Naive thymus-derived CD8-positive, alpha-beta T cell (primary cell): ENCODE data around the gene POLR3E. TPM values are rescaled to one million over a fixed set of nuclear protein-coding genes. Genes with fewer than 3 reads are reported as not detected.
"Not testable (repeated sequence)": the region's sequence is repeated elsewhere in the genome, so short reads cannot be mapped to it uniquely, and the experiment has no call there.

Experiments
- ATAC-seq, 2 donors: fragments of 150-1000 bp; cut with Tn5 transposase in 1 of 2; sonication (Bioruptor Pico), chemical (Tn5 transposase) in 1 of 2; 1 replicate in 1 of 2; 2 replicates in 1 of 2; pipeline ENCODE4 v1.10.0; 2021; ENCODE audit warnings: mild to moderate bottlenecking in 2 of 2, moderate library complexity in 2 of 2
- POLR2A ChIA-PET: fragments of 350-600 bp; sonication (Branson Sonifier 250); formaldehyde crosslinking; loops from one replicate; lab custom pipeline; 2021; ENCODE audit warnings: antibody characterized with exemption; lab: Charles Lee
- DNase-seq, 10 donors: peaks; one replicate each; pipeline versions ENCODE4 v3.0.0 to v3.0.0-alpha.2; 2020 to 2022
- H3K27ac Mint-ChIP-seq, 10 donors: one replicate each; pipeline ENCODE4 v1.8.0; 2020 to 2022; ENCODE audit warnings: mild to moderate bottlenecking in 10 of 10, mixed read lengths in 10 of 10, moderate library complexity in 4 of 10, inconsistent platforms in 1 of 10
- H3K27me3 Mint-ChIP-seq, 5 donors: one replicate each; pipeline ENCODE4 v1.8.0; 2021 to 2022; ENCODE audit warnings: mixed read lengths in 5 of 5
- H3K36me3 Mint-ChIP-seq, 3 donors: one replicate each; pipeline ENCODE4 v1.8.0; 2020 to 2022; ENCODE audit warnings: mixed read lengths in 3 of 3, mild to moderate bottlenecking in 2 of 3, inconsistent platforms in 1 of 3
- H3K4me1 Mint-ChIP-seq, 4 donors: one replicate each; pipeline ENCODE4 v1.8.0; 2021 to 2022; ENCODE audit warnings: mixed read lengths in 4 of 4
- H3K4me3 Mint-ChIP-seq, 10 donors: one replicate each; pipeline ENCODE4 v1.8.0; 2020 to 2022; ENCODE audit warnings: mild to moderate bottlenecking in 10 of 10, mixed read lengths in 10 of 10, moderate library complexity in 6 of 10, inconsistent platforms in 1 of 10
- H3K9me3 Mint-ChIP-seq, 9 donors: one replicate each; pipeline ENCODE4 v1.8.0; 2020 to 2022; ENCODE audit warnings: mixed read lengths in 9 of 9, mild to moderate bottlenecking in 3 of 9, inconsistent platforms in 1 of 9, moderate library complexity in 1 of 9
- polyA plus RNA-seq, 3 donors: library from polyadenylated mRNA; unstranded; fragments of 300-500 nt; fragmentation: Illumina TruSeq; gene quantifications; one replicate each; pipeline ENCODE4 v1.2.3, GENCODE V29; 2021
- total RNA-seq, 8 experiments: library from RNA in 2 of 8; stranded (reverse) in 2 of 8; gene quantifications; one replicate each; pipeline ENCODE4 v1.2.3 and lab custom pipeline; 2021 to 2026

POLR3E gene
- total and polyA plus RNA-seq, 5 experiments from 2014 or later: 11.1 to 110 (median 13.9) TPM

DNA sequence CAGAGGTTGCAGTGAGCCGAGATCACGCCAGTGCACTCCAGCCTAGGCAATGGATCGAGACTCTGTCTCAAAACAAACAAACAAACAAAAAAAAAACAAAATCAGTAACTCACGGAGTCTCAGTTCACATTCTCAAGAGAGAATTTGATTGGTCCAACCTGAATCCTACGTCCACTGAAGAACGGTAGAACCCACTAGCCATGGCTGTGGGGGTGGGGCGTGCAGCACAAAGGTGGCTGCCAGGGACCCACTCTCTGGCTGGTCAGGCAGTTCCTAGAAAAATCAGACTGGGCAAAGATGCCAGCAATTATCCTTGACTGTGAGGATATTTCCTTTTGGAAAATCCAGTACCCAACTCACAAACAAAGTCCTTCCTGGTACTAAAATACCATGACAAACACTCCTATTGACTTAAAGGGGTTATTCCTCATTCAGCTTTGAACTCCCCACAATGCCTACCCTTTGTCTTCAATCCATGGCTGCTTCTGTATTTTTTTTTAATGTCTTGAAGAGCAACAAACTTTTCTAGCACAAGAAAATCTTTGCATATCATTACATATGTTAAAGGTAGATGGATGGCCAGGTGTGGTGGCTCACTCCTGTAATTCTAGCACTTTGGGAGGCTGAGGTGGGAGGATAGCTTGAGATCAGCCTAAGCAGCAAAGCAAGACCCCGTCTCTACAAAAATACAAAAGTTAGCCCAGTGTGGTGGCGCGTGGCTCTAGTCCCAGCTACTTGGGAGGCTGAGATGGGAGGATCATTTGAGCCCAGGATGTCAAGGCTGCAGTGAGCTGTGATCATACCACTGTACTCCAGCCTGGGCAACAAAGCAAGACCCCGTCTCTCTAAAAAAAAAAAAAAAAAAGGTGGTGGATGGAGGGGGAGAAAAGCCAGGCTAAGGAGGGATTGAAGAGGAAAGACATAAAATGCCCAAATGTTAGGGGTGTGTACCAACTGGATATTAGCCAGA lies 3.8 kb upstream of the POLR3E start:
- Mint-ChIP-seq H3K4me3 (no peak overlapping the region), H3K27me3 (peaks cover 0 to 4% (median 0%) of the 10 kb centered on the region in 5 donors), H3K36me3 (peaks cover 0 to 4% (median 2%) of the 10 kb centered on the region in 3 donors), H3K4me1 (peaks cover 10 to 23% (median 13%) of the 10 kb centered on the region in 4 donors), H3K27ac (no peak overlapping the region), H3K9me3 (peaks cover 0 to 6% (median 0%) of the 10 kb centered on the region in 9 donors)
- POLR2A ChIA-PET: no interaction called here
- ATAC-seq (no peak), DNase-seq (no peak)

DNA sequence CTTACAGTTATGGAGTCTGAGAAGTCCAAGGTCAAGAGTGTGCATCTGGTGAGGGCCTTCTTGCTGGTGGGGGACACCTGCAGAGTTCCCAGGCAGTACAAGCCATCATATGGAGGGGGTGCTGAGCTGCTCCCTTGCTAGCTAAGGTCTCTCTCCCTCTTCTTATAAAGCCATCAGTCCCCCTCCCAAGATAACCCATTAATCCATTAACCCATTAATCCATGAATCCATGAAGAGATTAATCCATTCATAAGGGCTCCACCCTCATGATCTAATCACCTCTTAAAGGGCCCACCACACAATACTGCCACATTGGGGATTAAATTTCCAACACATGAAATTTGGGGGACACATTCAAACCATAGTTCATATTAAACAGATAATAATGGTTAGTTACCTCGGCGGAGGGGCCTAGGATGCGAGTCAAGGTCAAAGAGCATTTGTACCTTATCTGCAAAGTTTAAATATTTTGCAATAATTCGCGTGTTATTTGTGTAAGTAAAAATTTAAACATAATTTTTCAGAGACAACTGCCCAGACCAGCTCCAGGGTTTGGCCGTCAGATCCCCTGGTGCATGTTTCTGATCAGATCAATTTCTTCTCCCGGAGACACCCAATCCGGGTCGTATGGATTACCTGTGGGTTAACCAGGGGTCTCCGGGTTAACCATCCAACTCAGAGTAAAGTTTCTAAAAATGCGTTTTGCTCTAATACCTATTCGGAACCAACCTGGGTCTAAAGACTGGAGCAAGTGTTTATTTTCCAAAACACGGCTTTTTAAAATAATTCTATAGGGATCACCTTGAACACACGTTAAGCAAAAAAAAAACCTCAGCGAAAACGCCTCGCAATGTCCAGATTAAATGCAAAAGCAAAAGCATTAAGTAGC lies 740 bp upstream of the POLR3E start:
- POLR2A ChIA-PET: interaction anchor here (0.6 to 6.0 kb wide), 11 partner anchors 56 to 303 kb away, joined by 3 to 147 read pairs (median 7); partner anchors contain the start of genes EEF2K, MOSMO and PDZD9
- peaks cover 29 to 51% (median 41%) of the 10 kb centered on the region in 4 donors for H3K4me1 Mint-ChIP-seq
- peaks cover 0 to 7% (median 0%) of the 10 kb centered on the region in 9 donors for H3K9me3 Mint-ChIP-seq
- H3K27ac Mint-ChIP-seq: peak overlapping the region; percentile 94 to 100 (median 100)
- H3K36me3 Mint-ChIP-seq: peaks cover 0 to 24% (median 2%) of the 10 kb centered on the region in 3 donors
- DNase-seq (no peak), ATAC-seq (peak in 1 of 2 donors; percentile 0)
- H3K4me3 Mint-ChIP-seq: peak overlapping the region; percentile 86 to 99 (median 96)
- H3K27me3 Mint-ChIP-seq: peaks cover 0 to 4% (median 0%) of the 10 kb centered on the region in 5 donors

DNA sequence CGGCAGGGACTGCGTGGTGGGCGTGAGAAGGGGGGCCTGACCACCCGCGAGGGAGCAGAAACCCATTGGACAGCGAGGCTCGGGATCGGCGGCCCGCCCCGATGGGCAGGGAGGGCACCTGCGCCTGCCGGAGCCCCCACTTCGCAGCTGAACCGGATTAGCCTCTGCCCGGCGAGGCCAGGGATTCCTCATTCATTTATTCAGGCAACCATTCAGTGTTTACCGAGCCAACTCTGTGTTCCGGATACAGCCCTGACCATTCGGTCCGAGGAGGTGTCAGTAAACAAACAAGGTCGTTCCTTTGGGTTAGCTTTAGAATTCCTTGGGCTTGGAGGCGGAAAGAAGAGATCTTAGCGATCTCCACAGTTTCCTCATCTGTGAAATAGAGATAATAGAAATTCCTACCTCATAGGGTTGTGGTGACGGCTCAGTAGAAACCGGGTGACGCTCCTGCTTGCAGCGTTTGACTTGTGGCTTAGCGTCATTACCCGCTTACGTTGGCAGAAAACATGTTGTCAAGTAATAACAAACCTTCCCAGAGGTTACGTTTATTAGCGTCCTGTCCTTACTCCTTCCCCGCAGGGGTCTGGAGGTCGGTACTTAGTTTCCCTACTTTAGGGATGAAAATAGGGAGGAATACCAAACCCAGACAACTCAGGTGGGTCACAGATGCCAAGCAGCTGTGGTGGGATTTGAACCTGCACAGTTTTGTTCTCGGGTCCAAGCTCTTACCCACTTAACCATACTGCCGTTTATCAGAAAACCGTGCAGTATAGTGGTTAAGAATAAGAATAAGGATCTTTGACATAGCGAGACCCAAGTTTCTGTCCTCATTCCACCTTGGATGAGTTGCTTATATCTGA lies 893 bp downstream of the POLR3E start:
- peak; percentile 43 to 90 (median 83) for DNase-seq
- peaks cover 0 to 38% (median 2%) of the 10 kb centered on the region in 3 donors for H3K36me3 Mint-ChIP-seq
- H3K4me3 Mint-ChIP-seq: peak overlapping the region; percentile 86 to 99 (median 96)
- ATAC-seq: peak; percentile 34 to 64
- POLR2A ChIA-PET: interaction anchor here (0.5 to 6.0 kb wide), 13 partner anchors 10 to 644 kb away, joined by 3 to 147 read pairs (median 5); partner anchors contain the start of genes EEF2K, MOSMO, PDZD9 and UQCRC2
- peaks cover 0 to 4% (median 0%) of the 10 kb centered on the region in 5 donors for H3K27me3 Mint-ChIP-seq
- H3K4me1 Mint-ChIP-seq: peaks cover 39 to 64% (median 50%) of the 10 kb centered on the region in 4 donors
- H3K27ac Mint-ChIP-seq: peak overlapping the region; percentile 94 to 100 (median 100)
- peaks cover 0 to 7% (median 0%) of the 10 kb centered on the region in 9 donors for H3K9me3 Mint-ChIP-seq

DNA sequence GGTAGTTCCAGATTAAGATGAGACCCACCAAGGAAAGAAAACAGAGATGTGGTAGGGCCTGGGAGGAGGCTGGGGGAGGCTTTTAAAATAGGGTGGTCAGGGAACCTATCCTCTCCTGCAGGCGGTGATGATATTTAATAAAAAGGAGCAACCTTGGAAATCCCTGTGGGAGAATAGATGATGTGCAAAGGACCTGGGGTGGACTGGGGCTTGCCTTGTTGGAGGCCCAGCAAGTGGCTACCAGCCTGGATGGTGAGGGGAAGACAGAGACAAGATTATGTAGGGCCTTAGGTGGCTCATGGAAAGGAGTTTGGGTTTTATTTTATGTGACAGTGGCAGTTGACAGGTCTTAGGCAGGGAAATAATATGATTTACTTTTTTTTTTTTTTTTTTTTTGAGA lies 1.8 kb downstream of the POLR3E start:
- H3K4me3 Mint-ChIP-seq: peak overlapping the region in 9 of 10 donors; percentile 92 to 99 (median 97)
- no peak for ATAC-seq
- POLR2A ChIA-PET: interaction anchor here (1.2 to 6.0 kb wide), 6 partner anchors 9 to 346 kb away, joined by 3 to 147 read pairs (median 4); partner anchors contain the start of genes EEF2K, MOSMO and UQCRC2
- peaks cover 0 to 48% (median 4%) of the 10 kb centered on the region in 3 donors for H3K36me3 Mint-ChIP-seq
- no peak for DNase-seq
- peaks cover 0 to 4% (median 0%) of the 10 kb centered on the region in 5 donors for H3K27me3 Mint-ChIP-seq
- H3K9me3 Mint-ChIP-seq: peaks cover 0 to 7% (median 0%) of the 10 kb centered on the region in 9 donors
- H3K4me1 Mint-ChIP-seq: peaks cover 42 to 68% (median 53%) of the 10 kb centered on the region in 4 donors
- peak overlapping the region; percentile 94 to 100 (median 100) for H3K27ac Mint-ChIP-seq

DNA sequence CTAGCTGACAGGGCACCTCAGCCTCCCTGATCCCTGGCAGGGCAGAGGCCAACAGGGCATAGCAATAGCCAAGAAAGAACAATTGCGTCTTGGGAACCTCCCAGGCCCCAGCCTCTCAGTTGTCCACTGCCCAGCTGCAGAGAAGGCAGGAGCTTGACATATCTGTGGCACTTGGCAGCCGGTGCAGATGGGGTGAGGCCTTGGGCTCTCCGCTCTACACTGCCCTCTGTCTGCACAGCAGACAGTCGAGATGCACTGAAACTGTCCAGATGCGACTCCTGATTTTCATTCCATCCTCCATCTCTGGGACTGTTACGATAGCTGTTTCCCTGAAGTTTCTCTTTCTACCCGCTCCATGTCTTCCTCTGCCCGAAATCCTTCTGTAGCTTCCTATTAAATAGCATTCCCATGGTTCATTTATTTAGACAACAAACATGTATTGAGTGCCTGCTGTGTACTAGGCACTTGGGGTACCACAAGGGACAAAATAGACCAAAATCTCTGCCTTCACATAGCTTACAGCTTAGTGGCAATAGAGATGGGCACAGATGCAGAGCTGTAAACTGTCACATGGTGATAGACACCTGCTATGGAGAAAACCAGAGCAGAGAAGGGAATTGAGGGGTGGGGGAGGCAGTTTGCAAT lies 3.3 kb downstream of the POLR3E start:
- POLR2A ChIA-PET: interaction anchor here (0.6 to 6.0 kb wide), 4 partner anchors 56 to 108 kb away, joined by 3 to 147 read pairs (median 4); no protein-coding TSS in a partner anchor
- Mint-ChIP-seq H3K4me3 (peak overlapping the region; percentile 6 to 78 (median 50)), H3K27ac (peak overlapping the region; percentile 57 to 100 (median 96)), H3K27me3 (peaks cover 0 to 4% (median 0%) of the 10 kb centered on the region in 5 donors), H3K36me3 (peaks cover 0 to 62% (median 6%) of the 10 kb centered on the region in 3 donors), H3K4me1 (peaks cover 48 to 81% (median 56%) of the 10 kb centered on the region in 4 donors), H3K9me3 (peaks cover 0 to 7% (median 0%) of the 10 kb centered on the region in 9 donors)
- DNase-seq: peak in 6 of 10 donors; percentile 17 to 45 (median 37)
- ATAC-seq: no peak

DNA sequence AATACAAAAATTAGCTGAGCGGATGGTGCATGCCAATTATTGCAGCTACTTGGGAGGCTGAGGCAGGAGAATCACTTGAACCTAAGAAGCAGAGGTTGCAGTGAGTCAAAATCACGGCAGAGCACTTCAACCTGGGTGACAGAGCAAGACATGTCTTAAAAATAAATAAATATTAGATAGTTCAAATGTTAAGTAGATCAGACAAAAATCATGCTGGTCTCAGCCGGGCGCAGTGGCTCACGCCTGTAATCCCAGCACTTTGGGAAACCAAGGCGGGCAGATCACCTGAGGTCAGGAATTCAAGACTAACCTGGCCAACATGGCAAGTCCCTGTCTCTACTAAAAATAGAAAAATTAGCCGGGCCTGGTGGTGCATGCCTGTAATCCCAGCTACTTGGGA lies 4.2 kb downstream of the POLR3E start:
- not testable (repeated sequence) for H3K9me3 Mint-ChIP-seq, H3K27me3 Mint-ChIP-seq, ATAC-seq, H3K4me3 Mint-ChIP-seq, DNase-seq
- Mint-ChIP-seq H3K36me3 (peaks cover 0 to 70% (median 6%) of the 10 kb centered on the region in 3 donors), H3K27ac (peak overlapping the region in 4 of 10 donors; percentile 14 to 100 (median 79)), H3K4me1 (peaks cover 45 to 76% (median 53%) of the 10 kb centered on the region in 4 donors)
- POLR2A ChIA-PET: interaction anchor here (0.7 to 6.0 kb wide), 2 partner anchors 89 to 109 kb away, joined by 3 to 147 read pairs; no protein-coding TSS in a partner anchor

DNA sequence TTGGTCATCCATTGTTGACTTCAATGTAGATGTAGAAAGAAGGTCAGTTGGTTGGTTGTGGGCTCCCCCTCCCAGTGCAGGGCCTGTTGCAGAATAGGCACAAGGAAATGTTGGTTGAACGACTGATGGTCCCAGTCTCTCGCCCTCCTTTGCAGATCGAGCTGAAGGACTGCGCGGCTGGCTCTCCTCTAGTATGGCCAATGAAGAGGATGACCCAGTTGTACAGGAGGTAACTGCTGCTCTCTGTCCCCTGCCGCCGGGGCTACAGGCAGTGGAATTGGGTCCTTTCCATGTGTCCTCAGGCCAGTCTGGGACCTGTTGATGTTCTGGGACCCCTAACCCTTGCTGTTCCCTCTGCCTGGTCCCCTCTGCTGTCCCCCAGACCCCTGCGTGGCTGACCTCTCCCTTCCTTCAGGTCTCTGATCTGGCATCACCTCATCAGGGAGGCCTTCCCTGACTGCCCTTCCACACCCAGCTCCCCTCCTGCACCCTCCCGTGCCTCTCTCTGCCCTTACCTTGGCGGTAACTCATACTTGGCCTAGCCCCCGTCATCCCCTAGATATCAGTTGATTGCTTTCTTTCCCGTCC lies 5.7 kb downstream of the POLR3E start:
- H3K36me3 Mint-ChIP-seq: peaks cover 0 to 78% (median 4%) of the 10 kb centered on the region in 3 donors
- POLR2A ChIA-PET: interaction anchor here (0.7 kb wide), 1 partner anchor 146 kb away, joined by 3 read pairs; no protein-coding TSS in a partner anchor
- peaks cover 0 to 3% (median 0%) of the 10 kb centered on the region in 9 donors for H3K9me3 Mint-ChIP-seq
- ATAC-seq (no peak), DNase-seq (no peak)
- peaks cover 40 to 63% (median 48%) of the 10 kb centered on the region in 4 donors for H3K4me1 Mint-ChIP-seq
- H3K4me3 Mint-ChIP-seq: no peak overlapping the region
- H3K27me3 Mint-ChIP-seq: no peaks in the 10 kb centered on the region
- peak overlapping the region in 5 of 10 donors; percentile 21 to 91 (median 53) for H3K27ac Mint-ChIP-seq

DNA sequence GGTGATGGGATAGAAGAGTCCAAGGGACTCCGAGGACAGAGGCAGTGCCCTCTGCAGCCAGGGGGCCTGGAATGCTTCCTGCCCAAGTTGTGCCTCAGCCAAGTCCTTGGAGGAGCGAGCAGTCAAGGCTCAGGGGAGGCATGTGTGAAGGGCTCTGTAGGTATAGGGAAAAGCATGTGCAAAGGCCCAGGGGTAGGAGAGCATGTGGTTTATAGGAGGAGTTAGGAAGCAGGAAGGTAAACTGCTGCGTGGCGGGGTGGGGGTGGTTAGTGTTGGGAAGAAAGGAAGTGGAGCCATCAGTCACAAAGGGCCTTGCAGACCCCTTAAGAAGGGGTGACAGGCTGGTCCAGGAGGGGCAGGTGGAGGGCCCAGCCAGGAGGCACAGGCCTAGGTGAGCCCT lies 7.2 kb downstream of the POLR3E start:
- Mint-ChIP-seq H3K27ac (peak overlapping the region in 1 of 10 donors; percentile 91), H3K36me3 (peaks cover 0 to 85% (median 4%) of the 10 kb centered on the region in 3 donors), H3K27me3 (no peaks in the 10 kb centered on the region), H3K4me3 (no peak overlapping the region), H3K4me1 (peaks cover 30 to 48% (median 38%) of the 10 kb centered on the region in 4 donors), H3K9me3 (no peaks in the 10 kb centered on the region)
- ATAC-seq (no peak), DNase-seq (no peak)
- POLR2A ChIA-PET: no interaction called here

DNA sequence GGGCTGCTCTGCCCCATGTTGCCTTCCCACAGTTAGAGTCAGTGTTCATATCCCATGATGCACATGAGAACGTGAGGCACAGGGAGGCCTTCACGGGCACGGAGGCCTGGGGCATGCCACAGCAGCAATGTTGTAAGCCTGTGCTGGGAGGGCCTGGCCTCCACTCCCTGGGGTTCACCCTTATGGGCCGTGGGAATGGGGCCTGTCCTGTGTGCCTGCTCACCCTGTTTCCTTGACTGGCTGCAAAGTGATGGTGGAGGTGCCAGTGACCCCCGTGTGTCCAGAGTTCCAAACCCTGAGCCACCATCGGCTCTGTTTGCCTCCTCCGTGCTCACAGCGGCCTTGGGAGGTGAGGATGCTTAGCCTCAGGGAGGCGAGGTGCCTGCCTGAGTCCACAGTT lies 9.6 kb downstream of the POLR3E start:
- no peak for ATAC-seq
- DNase-seq: no peak

DNA sequence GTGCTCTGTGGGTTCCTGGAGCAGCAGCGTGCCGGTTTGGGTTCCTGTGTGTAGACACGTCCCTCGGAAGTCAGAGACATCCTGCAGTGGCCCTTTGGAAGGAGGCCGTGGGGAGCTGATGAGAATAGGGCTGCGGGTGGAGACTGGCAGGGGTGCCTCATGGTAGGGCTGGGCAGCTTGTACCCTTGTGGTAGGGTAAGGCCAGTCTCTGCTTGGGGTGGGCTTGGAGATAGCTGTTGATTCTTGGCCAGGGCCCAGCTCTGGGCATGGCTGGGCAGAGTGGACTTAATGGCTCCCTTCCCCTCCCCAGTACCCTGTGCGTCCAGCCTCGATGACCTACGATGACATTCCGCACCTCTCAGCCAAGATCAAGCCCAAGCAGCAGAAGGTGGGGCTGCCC lies 10.6 kb downstream of the POLR3E start:
- peak overlapping the region in 2 of 10 donors; percentile 3 to 48 for H3K4me3 Mint-ChIP-seq
- DNase-seq: no peak
- no peaks in the 10 kb centered on the region for H3K9me3 Mint-ChIP-seq
- H3K27ac Mint-ChIP-seq: peak overlapping the region in 5 of 10 donors; percentile 38 to 89 (median 51)
- H3K27me3 Mint-ChIP-seq: no peaks in the 10 kb centered on the region
- peaks cover 0 to 86% (median 11%) of the 10 kb centered on the region in 3 donors for H3K36me3 Mint-ChIP-seq
- POLR2A ChIA-PET: interaction anchor here (1.3 kb wide), 1 partner anchor 9 kb away, joined by 4 read pairs; no protein-coding TSS in a partner anchor
- ATAC-seq: no peak
- peaks cover 3 to 20% (median 13%) of the 10 kb centered on the region in 4 donors for H3K4me1 Mint-ChIP-seq

More for the DNA sequence above, 9.6 kb downstream of the POLR3E start:
- no peaks in the 10 kb centered on the region for H3K9me3 Mint-ChIP-seq
- POLR2A ChIA-PET: no interaction called here
- no peaks in the 10 kb centered on the region for H3K27me3 Mint-ChIP-seq
- H3K27ac Mint-ChIP-seq: no peak overlapping the region
- H3K36me3 Mint-ChIP-seq: peaks cover 0 to 86% (median 6%) of the 10 kb centered on the region in 3 donors
- H3K4me3 Mint-ChIP-seq: no peak overlapping the region
- H3K4me1 Mint-ChIP-seq: peaks cover 10 to 29% (median 22%) of the 10 kb centered on the region in 4 donors
